Raji (cell line): ENCODE data around the gene NSD2.

ENCODE experiments used
- POLR2A ChIP-seq: IDR thresholded peaks from 2 replicates; pipeline ENCODE4 v1.6.1; 2011; ENCODE audit warnings: low read depth, low read length, control low read depth; ENCODE audit not compliant: insufficient read depth

NSD2 gene

GRCh38 chr4:1870578-1871443 lies at the start of gene NSD2:
Gene NSD2, plus strand, starts transcription at chr4:1871393. Its CDS starts 29,262 bp downstream, at chr4:1900655.
- peak; percentile 83 for TF ChIP-seq POLR2A

DNA sequence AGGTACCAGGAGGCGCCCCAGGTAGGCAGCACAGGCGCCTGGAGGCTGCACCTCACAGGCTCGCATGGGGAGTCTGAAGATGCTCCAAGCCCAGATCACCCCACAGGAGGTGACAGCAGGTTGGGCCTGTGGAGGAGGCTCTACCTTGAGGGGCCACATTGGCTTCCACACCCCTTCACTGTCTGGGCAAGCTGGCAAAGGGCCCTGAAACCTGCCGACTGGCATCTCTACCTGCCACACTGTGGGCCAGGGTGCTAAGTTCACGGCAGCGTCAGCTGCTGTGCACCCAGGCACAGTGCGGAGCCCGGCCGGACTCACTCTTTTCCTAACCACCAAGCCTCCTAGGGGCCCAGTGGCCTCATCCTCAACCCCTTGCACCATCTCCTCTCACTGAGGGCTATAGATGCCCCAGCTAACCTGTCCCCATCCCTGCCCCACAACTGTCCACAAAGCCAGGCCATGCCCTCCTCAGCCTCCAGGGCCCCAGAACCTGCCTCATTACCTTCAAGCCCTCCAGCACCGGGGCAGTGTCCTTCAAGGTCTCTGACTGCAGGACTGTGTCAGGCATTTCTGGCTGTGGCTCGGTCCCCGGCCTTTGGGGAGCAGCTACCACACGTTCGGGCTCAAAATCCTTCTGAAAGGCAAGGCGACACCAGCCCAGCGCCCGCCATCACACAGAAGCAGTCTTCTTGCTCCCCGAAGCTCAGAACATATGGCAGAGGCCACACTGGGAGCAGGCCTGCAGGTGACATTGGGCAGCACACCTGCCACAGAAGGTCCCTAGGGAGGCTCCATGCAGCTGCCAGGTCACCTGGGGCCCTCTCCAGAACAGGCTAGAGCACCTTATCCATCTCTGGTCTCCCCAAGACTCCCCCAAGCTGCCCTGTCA lies 49.3 kb upstream of the NSD2 start:
- TF ChIP-seq POLR2A, result no peak

DNA sequence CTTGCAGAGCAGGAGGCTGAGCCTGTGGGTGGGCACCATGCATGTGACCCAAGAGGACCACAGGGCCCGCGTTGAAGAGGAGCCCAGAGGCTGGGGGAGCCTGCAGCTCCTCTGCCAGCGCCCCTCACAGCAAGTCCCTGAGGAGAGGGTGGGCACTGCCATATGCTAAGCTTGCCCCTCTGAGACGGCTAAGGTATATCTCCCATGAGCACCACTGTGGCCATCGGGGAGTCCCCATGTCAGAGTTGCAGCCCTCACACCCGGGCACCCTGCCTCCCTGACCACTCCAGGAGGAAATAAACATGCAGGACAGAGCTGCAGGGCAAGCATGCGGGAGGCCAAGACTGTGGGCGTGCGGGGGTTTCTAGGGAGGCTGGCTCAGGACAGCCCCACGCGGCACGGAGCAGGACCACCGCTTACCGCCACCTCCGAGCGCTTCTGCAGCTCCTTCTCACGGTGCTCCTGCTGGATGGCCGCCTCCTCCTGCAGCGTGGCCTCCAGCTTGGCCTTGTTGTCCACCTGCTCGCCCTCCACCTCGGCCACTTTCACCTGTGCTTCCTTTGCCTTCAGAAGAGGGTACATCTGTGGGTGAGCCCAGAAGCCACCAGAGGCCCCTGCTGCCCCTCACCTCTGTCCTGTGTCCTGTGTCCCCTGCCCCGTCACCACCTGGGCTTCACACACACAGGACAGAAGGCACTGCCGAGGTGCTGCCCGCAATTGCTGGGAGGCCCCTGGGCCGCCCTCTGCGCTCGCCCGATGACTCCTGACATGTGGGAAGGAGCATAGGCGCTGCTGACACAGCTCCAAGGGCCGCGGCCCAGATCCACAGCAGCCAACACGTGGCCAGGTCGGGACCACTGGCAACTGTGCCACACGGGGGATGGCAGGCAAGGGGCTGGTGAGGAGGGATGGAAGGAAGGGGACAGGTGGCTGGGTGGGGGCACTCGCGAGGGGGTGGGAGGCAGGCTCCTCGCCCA lies 48.3 kb upstream of the NSD2 start:
- no peak for TF ChIP-seq POLR2A

DNA sequence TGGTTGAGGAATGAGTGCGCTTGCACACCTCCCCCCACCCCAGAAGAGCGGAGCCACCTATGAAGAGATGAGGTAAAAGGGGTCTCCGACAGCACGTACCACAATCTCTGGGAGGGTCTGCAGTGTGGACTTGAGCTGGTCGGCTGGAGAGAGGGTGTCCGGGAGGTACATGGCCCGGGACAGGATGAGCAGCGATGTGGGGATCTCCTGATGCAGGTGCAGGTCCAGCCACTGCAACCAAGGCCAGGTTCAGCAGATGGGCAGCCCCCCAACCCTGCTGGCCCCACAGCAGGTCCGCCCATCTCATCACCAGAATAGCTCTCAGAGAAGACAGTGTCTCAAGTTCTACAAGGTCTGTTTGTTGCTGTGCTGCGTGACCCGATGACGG lies 47.7 kb upstream of the NSD2 start:
- TF ChIP-seq POLR2A, result no peak

GRCh38 chr4:1824746-1825145 lies 46.4 kb upstream of the NSD2 start:
- TF ChIP-seq POLR2A, result no peak

DNA sequence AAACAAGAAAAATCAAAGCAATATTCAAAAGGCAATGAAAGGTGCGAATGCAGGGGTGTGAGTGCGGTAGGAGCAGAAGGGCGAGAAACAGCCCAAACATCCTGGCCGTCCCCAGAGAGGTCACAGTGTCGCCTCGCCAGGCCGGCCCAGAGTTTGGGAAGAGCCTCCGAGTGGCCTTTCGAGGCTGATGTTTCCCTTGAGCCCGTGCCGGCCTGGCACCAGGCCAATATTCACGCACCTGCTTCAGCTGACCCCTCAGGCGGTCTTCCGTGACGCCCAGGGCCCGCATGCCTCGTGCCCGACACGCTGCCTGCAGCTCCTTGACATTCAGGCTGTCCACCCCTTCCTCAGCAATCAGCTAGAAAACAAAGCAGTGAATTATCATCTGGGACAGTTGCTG lies 45.9 kb upstream of the NSD2 start:
- TF ChIP-seq POLR2A, result no peak

GRCh38 chr4:1826531-1827350 lies 44.5 kb upstream of the NSD2 start:
- no peak for TF ChIP-seq POLR2A

DNA sequence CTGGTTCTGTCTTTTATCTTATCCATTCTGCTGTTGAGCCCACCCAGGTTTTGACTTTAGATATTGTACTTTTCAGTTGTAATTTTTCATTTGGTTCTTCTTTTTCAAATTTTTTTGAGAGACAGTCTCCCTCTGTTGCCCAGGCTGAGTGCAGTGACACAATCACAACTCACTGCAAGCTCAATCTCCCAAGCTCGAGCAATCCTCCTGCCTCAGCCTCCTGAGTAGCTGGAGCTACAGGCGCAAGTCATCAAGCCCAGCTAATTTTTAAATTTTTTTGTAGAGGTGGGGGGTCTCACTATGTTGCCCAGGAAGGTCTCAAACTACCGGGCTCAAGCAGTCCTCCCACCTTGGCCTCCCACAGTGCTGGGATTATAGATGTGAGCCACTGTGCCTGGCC lies 41.0 kb upstream of the NSD2 start:
- no peak for TF ChIP-seq POLR2A

GRCh38 chr4:1830642-1831228 lies 40.5 kb upstream of the NSD2 start:
- TF ChIP-seq POLR2A, result no peak

DNA sequence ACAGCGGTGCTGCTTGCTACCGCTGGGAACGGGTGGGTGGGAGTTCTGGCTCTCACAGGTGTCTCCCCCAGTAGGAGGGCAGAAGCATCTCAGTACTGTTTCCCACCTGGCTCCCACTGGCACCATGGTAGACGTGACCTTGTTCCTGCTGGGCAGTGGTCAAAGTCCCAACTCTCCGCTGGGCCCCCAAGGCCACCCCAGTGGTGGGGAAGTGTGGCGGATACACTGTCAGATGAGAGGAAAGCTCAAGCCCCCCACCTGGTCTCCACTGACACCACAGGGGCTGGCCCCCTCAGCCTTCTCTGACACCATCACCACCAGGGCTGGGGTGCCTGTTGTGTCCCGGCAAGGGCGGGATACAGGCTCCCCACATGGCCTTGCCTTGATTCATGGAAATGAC lies 39.9 kb upstream of the NSD2 start:
- TF ChIP-seq POLR2A, result no peak

DNA sequence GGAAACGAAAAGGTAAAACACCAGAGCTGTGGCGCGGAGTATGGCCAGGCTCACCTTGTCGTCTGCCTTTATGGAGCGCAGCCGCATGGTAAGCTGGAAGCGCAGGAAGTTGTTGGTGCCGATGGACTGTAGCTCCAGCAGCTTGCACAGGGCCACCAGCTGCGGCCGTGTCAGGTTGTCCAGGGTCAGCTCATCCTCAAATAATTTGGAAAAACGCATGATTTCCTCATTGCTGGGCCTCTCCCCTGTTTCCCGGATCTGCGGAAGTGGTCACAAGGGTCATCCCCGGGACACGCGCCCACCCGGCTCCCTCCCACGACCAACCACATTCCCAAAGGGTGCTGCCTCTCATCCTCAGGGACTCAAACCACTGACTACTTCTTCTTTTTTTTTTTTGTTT lies 38.5 kb upstream of the NSD2 start:
- no peak for TF ChIP-seq POLR2A

DNA sequence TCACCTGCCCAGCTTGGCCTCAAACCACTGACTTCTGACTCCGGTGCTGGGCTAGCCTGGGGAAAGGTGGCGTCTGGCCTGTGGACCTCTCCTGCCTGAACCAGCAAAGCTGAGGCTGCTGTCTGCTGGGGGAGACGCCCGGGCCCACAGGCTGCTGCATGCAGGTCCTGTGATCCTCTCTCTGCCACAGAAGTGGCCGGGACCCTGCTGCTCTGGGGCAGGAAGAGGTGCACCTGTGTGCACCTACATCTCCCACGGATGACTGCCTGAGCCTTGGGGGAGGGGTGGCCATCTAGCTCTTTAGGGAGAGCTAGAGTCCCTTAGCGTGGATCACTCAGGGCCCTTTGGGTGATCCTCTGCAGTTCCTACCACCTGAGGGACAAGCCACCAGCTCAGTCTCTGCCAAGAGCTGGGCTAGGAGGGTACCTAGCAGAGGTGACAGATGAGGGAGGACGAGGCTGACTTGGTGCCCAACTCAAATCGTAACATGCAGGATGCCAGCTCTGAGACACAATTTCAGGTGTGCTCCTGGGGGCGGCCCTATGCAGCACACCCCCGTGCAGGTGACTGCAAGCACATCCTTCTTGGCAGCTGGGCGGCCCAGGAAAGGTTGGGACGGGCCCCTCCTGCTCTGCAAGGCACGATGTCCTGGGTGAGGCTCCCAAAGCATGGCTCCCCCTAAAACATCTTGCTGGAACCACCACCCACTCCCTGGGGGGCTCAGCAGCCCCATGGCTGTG lies 37.7 kb upstream of the NSD2 start:
- TF ChIP-seq POLR2A, result no peak

GRCh38 chr4:1834047-1834775 lies 37.0 kb upstream of the NSD2 start:
- TF ChIP-seq POLR2A, result no peak

- no peak for TF ChIP-seq POLR2A
Observed at GRCh38 chr4:1836650-1837049, 34.5 kb upstream of the NSD2 start.
